GM13977 (cell line): Measurements from ENCODE around the gene DRC7.
"Not testable (repeated sequence)": the region's sequence is repeated elsewhere in the genome, so short reads cannot be mapped to it uniquely, and the experiment has no call there.

Experiments used
- DNase-seq: peaks from one replicate; pipeline ENCODE4 v3.0.0; 2012; ENCODE audit warnings: low spot score
- CTCF ChIP-seq: IDR thresholded peaks from 2 replicates; pipeline ENCODE4 v1.5.1; 2012; ENCODE audit warnings: mild to moderate bottlenecking, control low read depth; ENCODE audit not compliant: insufficient read depth; ENCODE audit errors: extremely low read depth, missing control alignments
- in situ Hi-C: fragments of 300-500 bp; cut with MboI; formaldehyde crosslinking; loops from one replicate; pipeline ENCODE4 v1.12.0; 2022; ENCODE audit warnings: low sequenced_read_pairs, low pct_unique_long_range_greater_than_20kb, mixed read lengths, inconsistent platforms; ENCODE audit not compliant: unreplicated experiment

Gene DRC7

GRCh38 chr16:57743458-57743857, 48.9 kb downstream of the DRC7 start:
- in situ Hi-C loops, result no loop called here
- no peak for DNase-seq
- no peak for TF ChIP-seq CTCF

- TF ChIP-seq CTCF, result no peak
- in situ Hi-C loops, result no loop called here
- DNase-seq, result no peak
Measured at GRCh38 chr16:57743886-57744641, 49.5 kb downstream of the DRC7 start.

DNA sequence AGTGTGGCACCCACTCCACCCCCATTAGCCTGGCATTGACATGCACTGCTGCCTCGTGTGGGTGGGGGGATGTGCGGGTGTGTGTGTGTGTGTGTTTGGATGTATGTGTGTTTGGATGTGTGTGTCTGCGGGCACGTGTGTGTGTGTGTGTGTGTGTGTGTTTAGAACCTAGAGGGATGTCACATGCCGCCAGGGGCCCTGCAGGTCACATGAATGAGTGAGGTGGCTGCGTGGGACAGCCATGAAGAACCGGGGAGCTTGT, 50.0 kb downstream of the DRC7 start:
- TF ChIP-seq CTCF, result no peak
- in situ Hi-C loops, result no loop called here
- no peak for DNase-seq

- DNase-seq, result no peak
- in situ Hi-C loops, result no loop called here
- TF ChIP-seq CTCF, result no peak
Measured at GRCh38 chr16:57745768-57746167, 51.2 kb downstream of the DRC7 start.

DNA sequence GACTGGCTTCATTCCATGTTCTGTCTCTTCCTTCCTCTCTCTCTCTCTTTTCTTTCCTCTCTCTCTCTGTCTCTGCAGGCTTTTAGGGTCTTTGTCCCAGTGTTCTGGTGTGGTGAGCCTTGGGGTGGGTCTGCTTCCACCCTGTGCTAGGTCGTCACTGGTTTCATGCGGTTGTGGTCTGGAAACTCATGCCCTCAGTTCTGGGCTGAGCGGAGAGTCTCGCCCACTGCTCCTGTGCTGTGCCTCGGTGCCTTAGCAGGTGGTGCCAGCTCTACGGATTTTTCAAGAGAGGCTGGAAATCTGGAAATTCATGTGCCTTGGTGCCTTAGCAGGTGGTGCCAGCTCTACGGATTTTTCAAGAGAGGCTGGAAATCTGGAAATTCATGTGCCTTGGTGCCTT, 51.7 kb downstream of the DRC7 start:
- in situ Hi-C loops, DNase-seq: not testable (repeated sequence)

GRCh38 chr16:57747091-57747490, 52.5 kb downstream of the DRC7 start:
- in situ Hi-C loops, result no loop called here
- no peak for DNase-seq
- no peak for TF ChIP-seq CTCF

- in situ Hi-C loops, result no loop called here
- no peak for DNase-seq
- no peak for TF ChIP-seq CTCF
Measured at GRCh38 chr16:57747496-57747895, 52.9 kb downstream of the DRC7 start.
